ENCODE measurements around the gene WNT7B.

The WNT7B gene

DNA sequence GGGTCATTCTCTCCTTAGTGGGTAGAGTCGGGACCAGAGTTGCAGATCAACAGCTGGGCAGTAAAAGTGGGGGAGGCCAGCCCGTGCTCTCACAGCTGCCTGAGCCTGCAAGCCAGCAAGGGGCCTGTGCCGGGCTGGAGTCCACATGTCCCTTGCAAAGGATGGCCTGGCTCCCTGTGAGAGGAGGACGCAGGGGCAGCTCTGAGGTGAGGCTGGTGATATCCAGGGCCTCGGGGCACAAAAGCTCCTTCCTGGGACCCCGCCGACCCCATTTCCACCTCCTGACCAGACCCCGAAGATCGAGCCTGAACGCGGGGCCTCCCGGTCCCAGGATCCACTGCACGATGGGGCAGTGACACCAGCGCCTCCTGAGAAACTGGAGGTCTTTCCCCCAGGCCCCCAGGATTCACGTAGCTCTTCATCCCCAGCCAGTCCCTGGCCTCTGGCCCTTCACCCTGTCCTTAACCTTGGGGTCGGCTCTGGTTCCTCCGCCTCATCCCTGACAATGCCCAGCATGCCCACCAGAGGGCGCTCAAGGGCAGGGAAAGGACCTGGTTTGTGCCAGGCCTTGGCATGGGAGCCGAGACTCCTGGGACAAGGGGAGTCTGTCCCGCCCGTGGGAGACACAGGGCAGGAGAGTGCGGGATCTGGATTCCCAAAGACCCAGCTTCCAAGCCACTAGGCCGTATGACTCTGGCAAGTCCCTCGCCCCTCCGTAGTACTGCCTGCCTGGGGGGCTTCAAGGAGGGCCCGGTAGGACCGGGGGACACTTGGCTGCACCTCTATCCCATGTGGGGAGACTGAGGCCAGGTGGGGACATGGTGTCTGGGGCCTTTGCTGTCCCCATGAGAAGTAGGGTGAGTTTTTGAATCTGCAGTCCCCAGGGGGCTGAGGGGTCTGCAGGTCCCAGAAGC lies 17.8 kb upstream of the WNT7B start:
- DNase-seq, result peak; percentile 84

DNA sequence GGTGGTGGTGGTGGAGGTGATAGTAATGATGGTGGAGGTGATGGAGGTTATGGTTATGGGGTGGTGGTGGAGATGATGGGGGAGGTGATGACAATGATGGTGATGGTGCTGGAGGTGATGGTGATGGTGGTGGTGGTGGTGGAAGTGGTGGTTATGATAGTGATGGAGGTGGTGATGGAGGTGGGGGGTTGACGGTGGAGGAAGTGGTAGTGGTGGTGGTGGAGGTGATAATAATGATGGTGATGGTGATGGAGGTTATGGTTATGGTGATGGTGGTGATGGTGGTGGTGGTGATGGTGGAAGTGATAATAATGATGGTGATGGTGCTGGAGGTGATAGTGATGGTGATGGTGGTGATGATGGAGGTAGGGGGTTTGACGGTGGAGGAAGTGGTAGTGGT lies 16.9 kb upstream of the WNT7B start:
- no peak for DNase-seq

DNA sequence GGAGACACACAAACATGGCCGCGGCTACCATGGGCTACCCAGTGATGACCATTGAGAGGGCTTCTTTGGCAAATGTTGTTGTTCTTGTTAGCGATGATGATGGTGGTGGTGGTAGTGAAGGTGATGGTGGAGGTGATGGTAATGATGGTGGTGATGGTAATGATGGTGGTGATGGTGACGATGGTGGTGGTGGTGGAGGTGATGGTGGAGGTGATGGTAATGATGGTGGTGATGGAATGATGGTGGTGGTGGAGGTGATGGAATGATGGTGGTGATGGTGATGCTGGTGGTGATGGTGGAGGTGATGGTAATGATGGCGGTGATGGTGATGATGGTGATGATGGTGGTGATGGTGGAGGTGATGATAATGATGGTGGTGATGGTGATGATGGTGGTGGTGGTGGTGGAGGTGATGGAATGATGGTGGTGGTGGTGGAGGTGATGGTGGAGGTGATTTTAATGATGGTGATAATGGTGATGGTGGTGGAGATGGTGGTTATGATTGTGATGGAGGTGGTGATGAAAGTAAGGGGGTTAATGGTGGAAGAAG lies 16.3 kb upstream of the WNT7B start:
- no peak for DNase-seq

DNA sequence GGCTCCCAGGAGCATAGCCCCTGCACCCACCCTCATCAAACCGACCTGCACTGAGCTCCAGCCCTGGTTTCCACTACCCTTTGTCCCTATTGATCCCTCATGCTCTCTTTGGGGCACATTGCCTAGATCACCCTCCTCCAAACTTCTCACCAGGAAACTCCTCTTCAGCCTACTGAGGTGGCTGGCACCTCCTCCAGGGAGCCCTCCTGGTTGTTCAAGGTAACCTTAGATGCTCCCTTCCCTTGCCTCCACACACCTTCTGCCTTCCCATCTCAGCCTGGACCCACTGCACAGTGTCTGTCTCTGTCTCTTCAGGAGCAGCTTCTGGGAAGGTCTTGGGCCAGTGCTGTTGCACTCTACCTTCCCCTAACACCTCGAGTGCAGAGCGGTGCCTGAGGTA lies 15.8 kb upstream of the WNT7B start:
- DNase-seq, result no peak

DNA sequence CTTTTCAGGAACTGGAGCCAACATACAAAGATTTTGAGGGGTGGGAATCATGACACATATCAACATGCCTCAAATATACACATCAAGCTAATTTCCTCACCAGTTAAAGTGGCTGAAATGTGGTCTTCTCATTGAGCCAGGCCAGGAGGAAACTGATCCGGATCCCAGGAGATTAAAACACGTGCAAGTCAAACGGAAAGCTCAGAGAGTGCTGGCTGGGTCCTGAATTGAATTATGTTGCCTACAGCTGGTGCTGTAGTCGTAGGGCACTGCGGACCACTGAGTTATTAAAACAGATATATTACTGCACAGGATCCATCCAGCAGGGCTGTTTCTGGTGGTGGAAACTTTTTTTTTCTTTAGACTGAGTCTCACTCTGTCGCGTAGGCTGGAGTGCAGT lies 14.1 kb upstream of the WNT7B start:
- no peak for DNase-seq

DNA sequence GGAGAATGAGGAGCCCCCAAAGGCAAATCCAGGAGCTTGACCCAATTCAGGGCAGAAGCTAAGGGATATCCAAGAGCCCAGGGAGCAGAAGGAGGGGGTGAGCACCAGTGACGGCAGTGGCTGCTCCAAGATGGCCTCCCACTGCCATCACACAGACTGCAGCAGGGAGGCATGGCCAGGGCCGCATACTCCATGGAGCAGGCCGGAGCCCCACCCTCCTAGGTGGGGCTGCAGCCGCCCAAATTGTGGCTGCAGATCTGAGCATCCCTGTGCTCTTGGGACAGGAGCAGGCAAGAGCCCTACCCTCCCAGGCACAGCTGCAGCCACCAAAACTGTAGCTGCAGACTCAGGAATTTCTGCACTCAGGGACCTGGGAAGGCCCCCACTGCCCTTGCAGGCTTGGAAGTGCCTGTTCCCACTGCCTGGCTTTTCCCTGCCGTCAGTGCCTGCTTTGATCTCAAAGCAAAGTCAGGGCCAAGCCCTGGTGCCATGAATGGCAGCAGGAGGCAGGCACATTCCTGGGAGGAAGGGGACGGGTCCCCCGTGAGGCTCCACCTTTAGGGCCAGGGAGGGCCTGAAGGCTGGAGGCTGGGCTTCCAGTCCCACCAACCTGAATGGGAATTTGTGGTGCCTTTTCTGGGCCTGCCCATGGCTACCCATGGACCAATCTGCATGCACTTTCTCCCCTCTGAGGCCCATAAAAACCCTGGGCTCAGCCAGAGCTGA lies 10.3 kb upstream of the WNT7B start:
- no peak for DNase-seq

DNA sequence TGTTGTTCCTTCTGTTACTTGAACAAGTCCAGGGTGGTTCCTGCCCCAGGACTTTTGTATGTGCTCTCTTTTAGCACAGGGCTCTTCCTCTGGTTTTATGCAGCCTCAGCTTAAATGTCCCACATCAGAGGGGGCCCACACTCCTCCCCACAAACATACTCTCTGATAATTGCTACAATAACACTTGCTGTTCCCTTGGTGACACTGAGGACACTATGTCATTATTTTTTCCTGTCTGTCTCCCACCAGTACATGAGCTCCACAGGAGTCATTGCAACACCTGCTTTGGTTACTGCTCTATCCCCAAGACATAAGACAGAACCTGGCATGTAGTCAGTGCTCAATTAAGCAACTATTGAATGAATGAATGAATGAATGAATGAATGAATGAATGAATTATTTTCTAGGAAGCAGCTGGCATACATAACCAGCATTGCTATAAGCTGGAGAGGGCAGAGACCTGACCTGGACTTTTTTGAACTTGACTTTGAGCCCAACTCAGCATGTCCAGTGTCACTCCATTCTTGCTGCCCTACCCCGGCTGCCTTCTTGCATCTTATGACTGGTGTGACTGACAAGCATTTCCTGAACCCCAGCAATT lies 7.5 kb upstream of the WNT7B start:
- no peak for DNase-seq

DNA sequence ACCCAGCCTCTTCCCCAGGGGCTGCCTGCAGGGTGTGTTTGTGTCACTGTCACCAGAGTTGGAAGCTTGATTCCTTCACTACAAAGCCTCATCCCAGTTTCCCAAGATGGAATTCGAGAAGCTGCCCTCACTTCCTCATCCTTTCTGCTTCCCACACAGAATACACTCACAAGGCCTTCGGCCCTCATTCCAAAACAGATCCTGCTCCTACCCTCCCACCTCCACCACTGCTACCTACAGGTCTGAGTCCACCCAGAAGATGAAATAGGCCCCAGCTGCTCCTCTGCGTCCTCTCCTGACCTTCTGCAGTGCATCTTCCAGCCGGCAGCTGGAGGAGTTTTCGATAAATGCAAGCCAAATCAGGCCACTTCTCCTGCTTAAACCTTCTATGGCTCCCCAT lies 6.8 kb upstream of the WNT7B start:
- no peak for DNase-seq

DNA sequence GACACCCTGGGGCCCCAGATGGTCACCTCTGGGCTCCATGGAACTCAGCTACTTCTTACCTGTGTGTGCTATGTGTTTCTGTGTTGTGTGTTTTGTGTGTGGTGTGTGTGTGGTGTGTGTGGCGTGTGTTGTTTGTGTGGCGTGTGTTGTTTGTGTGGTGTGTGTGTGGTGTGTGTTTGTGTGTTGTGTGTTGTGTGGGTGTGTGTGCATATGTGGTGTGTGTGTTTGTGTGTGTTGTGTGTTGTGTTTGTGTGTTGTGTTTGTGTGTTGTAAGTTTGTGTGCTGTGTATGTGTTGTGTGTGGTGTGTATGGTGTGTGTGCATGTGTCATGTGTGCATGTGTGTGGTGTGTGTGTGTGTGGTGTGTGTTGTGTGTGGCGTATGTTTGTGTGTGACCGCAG lies 3.8 kb upstream of the WNT7B start:
- no peak for DNase-seq

DNA sequence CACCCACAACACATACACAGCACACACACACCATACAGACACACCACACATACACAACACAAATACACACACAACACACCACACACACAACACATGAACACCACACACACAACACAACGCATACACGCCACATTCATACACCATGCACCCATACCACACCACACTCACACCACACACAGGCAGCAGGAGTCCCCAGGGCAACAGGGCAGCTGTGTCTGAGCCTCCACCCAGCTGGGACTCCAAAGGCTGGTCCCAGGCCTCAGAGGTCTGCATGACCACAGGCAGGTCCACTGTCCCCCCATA lies 3.3 kb upstream of the WNT7B start:
- no peak for DNase-seq

DNA sequence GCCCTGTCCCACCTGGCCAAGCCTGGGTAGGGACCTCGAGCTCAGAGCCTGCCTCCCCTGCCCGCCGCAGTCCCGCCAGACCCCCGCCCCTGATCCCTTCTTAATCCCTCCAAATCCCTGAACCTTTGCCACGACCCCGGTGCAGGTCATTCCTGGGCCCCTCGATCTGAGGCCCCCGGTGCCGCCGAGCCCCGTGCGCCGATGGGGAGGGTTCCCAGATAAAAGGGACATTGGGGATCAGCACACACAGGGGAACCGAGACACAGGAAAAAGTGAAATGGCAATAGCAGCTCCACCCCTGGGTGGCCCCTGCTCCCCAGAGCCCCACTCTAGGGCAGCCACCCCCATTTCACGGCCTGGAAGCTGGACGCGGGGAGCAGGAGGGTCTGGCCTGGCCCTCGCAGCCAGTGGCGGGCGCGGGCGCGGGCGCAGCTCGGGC lies 1.3 kb upstream of the WNT7B start:
- no peak for DNase-seq

DNA sequence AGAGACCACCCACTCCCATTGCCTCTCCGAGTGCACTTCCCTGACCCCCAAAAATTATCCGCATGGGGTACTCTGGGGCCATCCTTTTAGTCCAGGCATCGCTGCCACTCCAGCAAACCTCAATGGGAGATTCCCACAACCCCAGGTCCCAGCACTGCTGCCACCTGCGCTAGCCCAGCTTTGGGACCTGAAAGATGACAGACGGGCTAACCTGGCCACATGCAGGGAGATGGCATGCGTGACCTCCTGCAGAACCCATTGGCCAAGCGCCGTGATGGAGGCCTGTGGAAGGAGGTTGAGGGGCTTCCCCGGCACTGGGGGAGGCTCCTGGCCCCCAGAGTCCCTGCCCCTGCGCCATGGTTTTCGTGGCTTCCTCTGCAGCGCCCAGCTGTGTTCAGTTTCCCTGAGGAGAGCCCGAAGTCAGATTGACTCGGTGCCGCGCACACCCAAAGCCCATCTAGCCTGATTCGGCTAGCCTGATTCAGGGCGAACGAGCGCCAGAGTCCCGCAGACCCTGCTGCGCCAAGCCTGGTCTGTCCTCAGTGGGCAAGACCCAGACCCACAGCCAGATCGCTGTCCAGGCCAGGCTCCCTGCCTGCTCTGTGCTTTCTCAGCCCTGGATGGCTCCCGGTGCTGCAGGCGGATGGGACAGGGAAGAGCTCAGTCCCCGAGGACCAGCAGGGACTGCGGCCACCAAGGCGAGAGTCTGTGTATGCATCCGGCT lies 751 bp upstream of the WNT7B start:
- no peak for DNase-seq

DNA sequence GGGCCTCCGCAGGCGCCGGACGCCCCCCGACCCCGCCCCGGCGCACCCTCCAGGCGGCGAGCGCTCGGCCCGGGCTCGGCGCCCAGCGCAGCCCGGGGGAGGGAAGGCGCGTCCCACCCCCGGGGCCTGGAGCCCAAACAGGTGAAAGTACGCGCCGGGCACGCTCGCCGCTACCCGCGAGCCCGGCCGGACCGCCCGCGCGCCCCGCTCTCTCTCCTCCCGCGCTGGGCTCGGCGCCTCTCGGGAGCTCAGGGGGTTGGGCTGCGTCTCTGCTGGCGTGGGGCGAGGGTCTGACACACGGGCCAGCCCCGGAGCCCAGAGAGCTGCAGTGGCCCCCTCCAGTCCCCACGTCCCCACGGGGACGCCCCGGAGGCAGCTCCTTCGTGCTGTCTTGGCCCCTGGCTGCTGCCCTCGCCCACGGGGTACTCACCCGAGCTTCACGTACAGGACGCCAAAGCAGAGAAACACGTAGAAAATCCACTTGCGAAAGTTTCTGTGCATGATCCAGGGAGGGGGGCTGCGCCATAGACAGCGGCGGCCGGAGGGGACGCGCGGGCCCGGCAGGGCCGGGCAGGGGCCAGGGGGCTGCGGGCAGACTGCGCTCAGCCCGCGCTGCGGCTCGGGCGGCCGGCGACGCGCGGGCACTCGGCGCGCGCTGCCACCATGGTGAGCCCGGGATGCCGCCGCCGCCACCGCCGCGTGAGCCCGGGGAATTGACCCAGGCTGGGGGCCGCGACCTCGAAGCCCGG lies 534 bp downstream of the WNT7B start:
- DNase-seq, result no peak

DNA sequence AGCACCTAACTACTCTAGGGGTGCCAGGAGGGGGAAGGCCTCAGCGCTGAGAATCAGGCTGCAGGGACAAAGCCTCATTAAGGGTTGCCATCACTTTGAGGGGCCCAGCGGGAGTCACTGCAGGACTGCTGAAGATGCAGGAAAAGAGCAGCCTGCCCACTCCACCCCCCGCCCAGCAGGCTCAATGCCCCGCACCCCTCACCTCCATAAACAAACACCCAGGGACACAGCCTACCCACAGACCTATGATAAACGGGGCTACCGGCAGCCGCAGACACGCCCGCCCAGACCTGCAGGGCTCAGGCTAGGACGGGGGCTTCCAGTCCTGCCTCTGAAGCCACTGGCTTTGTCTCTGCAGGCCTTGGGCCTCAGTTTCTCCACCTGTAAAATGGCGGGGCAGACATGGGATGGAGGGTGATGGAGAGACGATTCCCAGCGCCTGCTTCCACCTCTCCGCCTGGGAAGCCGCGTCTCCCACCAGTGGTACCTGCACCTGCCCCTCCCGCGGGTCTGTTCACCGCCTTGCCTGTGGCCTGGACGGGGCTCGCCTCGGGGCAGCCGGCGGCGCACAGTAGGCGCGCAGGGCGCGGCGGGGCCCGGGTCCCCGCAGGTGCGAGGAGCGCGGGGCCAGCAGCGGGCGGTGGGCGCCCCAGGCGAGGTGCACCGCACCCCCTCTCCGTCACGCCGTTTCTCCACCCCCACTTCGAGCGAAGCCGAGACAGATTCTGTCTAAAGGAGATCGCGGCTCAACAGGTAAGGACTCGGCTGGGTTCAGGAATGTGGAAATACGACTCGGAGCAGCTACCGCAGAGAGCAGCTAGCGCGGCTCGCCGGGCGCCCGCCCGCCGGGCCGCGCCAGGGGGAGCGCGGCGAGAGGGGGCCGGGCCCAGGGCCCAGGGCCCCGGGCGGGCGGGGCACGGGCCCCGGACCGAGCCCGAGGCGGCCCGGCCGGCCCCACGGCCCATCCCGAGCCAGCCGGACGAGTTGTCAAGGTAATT lies 1.5 kb downstream of the WNT7B start:
- DNase-seq, result no peak

DNA sequence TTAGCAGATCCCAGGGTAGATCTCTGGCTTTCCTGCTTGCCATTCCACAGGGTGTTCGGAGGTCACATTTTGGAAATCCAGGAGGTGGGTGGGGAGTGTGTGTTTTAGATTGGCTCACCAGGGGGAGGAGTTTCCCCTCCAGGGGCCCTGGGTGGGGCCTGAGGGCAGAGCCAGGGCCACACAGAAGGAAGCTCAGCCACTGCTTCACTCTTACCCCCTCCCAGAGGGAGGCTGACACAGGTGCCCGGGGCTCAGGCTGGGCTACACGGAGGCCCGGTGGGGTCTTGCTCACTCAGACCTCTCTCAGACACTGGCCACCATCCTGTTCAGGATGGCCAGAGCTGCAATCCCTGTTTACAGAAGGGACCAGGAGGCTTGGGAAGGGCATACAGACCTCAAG lies 2.5 kb downstream of the WNT7B start:
- DNase-seq, result no peak

DNA sequence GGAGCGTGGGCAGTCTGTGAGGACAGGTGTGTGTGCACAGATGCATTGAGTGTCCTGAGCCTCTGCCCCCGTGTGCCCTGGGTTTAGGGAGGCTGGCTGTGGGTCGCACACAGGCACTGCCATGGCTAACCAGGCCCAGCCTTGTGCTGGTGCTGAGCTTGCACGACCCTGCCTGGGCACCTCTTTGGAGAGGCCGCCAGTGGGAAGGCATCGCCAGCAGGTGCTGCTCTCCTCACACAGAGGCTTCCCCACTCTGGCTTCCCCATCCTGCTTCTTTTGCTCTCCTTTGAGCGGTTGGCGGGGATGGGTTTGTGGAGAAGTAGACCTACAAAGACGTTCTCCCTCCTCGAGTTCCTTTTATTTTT lies 4.1 kb downstream of the WNT7B start:
- no peak for DNase-seq

DNA sequence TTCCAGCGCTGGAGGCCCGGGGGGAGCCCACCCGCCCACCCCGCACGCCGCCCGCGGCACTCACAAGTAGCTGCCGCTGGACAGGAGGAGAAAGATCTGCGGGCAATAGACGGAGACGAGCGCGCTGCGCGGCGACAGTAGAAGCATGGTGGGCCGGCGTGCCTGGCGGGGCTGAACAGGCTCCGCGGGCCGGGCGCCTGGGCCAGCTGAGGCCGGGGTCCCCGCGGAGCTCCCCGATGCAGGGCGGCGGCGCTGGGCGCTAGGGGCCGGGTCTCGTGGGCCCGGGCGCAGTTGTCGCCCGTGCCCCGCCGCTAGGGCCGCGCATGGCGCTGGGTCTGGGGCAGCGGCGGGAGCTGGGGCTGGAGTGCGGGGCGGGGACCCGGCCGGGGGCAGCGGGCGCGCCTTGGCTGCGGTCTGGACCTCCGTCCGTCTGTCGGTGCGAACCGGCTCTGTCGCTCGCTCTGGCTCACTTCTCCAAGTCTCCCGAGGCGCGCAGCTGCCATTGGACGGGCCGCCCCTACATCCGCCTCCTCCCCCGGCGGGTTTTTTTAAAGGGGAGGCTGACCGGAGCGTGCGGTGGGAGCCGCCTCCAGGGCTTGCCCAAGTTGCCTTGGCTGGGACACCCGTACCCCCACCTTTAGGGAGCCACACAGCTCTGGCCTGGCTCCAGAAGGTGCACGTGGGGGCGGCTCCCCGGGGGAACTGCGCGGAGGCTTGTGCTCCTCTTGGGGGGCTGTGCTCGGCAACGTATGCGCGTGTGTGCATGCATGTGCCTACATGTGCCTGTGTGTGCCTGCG lies 4.7 kb downstream of the WNT7B start:
- no peak for DNase-seq

DNA sequence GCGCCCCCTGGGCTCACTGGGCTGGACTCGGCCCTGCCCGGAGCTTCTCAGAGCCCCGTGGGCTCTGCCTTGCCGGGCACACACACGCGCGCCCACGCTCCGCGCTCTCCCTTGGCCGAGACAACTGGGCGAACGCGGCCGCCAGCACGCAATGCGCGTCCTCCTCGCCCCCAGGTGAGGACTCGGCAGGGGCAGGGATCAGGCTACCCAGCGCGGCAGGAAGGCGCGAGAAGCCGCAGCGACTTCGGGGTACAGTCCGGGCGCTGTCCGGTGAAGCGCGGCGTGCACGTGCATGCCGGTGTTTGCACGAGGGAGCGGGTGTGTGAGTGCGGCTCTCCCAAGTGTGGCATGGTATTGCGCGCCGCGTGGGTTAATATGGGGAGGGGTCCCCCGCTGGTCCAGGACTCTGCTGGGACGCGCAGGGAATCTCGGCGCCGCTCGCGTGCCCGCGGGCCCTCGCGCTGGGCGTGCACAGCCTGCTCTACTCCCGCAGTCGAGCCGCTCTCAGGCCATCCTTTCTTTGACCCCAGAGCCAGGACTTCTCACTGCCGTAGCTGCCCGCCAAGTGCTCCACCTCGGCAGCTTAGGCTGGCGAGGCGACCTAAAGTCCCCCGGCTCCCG lies 5.4 kb downstream of the WNT7B start:
- no peak for DNase-seq

DNA sequence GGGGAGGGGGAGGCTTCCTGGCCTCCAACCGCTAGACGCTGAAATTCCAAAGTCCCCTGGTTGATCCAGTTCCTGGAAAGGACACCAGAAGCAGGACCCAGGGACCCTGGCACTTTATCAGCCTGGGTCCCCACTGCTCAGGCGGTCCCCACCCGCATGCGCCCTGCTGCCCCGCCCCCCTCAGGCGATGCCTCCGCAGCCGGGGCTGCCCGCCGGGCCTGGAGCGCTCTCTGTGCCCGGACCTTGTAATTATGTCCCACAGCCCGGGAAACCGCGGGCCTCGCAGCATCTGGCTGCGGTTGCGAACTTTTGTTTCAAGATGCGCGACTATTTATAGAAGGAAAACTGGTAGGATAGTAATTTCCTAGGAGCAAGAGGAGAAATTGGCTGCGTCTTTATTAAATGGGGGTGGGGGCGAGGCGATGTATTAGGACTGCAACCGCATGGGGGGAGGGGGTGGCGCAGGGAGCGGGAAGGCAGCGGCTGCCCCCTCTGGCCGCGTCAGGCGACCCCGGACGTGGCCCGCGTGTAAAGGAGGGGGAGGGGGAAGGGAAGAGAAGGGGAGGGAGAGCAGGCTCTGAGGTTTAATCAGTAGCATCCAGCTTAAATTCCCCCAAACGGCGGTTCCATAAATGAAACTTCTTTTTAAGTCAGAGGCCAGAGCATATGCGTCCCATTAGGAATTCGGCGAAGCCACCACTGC lies 6.1 kb downstream of the WNT7B start:
- no peak for DNase-seq
